ENCODE results near the gene SUPT16H.

The SUPT16H gene

DNA sequence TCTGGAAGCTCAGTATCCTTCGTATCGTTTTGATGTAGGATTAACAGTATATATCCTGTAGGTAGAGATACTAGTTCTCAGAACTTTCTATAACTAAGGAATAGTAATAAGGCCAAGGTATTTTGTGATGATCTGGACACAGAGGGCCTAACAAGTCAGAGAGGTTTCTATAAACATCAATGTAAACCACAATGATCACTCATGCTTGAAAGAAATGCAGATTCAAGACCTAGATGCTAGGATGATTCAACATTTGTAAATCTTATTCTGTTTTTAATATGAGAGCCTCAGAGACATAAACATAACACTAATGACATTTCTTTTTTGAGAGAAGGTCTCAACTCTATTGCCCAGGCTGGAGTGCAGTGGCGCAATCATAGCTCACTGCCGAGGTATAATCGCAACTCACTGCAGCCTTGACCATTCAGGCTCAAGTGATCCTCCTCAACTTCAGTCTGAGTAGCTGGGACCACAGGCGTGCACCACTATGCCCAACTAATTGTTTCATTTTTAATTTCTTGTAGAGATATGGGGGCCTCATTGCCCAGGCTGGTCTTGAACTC, 16.2 kb downstream of the SUPT16H start:
- no peak for TF ChIP-seq ZNF274 (IDR thresholded peaks at IDR 0.05; ENCODE audit: low read depth, low read length)
- no peak for TF ChIP-seq SUZ12 (IDR thresholded peaks at IDR 0.05; ENCODE audit: extremely low read depth, insufficient read depth, insufficient read length)
- TF ChIP-seq YY1 (IDR thresholded peaks at IDR 0.05; ENCODE audit: insufficient read depth, insufficient read length): no peak
- no peaks in the 10 kb centered on the region for H3K4me1 ChIP-seq (ENCODE audit: insufficient read depth, insufficient read length)
- peaks cover 89% of the 10 kb centered on the region for H3K36me3 ChIP-seq (ENCODE audit: insufficient read depth, insufficient read length, low read length)
- H3K4me3 ChIP-seq (ENCODE audit: insufficient read length, low read depth): no peak overlapping the region
- H3K9me3 ChIP-seq (ENCODE audit: insufficient read depth, low read length): no peaks in the 10 kb centered on the region
- DNase-seq (ENCODE audit: low read depth, low spot score): no peak
- H3K27me3 ChIP-seq (ENCODE audit: insufficient read depth, insufficient read length): no peaks in the 10 kb centered on the region
- no peak overlapping the region for H3K9ac ChIP-seq (ENCODE audit: insufficient read length, low read depth)

DNA sequence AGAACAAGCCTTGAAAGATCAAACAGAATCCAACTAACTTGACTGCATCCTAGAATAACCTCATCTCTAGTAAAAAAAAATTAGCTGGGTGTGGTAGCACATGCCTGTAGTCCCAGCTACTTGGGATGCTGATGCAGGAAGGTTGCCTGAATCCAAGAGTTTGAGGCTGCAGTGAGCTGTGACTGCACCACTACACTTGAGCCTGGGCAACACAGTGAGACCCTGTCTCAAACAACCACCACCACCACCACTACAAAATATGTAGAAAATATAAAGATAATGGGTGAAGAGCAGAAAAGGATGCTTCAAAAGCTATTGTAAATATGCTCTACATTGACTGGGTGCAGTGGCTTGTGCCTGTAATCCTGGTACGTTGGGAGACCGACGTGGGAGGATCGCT, 27.3 kb downstream of the SUPT16H start:
- no peaks in the 10 kb centered on the region for H3K9me3 ChIP-seq (ENCODE audit: insufficient read depth, low read length)
- no peak overlapping the region for H3K4me3 ChIP-seq (ENCODE audit: insufficient read length, low read depth)
- H3K27me3 ChIP-seq (ENCODE audit: insufficient read depth, insufficient read length): no peaks in the 10 kb centered on the region
- no peak for TF ChIP-seq YY1 (IDR thresholded peaks at IDR 0.05; ENCODE audit: insufficient read depth, insufficient read length)
- TF ChIP-seq SUZ12 (IDR thresholded peaks at IDR 0.05; ENCODE audit: extremely low read depth, insufficient read depth, insufficient read length): no peak
- no peak for TF ChIP-seq ZNF274 (IDR thresholded peaks at IDR 0.05; ENCODE audit: low read depth, low read length)
- no peak for DNase-seq (ENCODE audit: low read depth, low spot score)
- H3K9ac ChIP-seq (ENCODE audit: insufficient read length, low read depth): no peak overlapping the region
- H3K4me1 ChIP-seq (ENCODE audit: insufficient read depth, insufficient read length): no peaks in the 10 kb centered on the region
- H3K36me3 ChIP-seq (ENCODE audit: insufficient read depth, insufficient read length, low read length): peaks cover 87% of the 10 kb centered on the region

DNA sequence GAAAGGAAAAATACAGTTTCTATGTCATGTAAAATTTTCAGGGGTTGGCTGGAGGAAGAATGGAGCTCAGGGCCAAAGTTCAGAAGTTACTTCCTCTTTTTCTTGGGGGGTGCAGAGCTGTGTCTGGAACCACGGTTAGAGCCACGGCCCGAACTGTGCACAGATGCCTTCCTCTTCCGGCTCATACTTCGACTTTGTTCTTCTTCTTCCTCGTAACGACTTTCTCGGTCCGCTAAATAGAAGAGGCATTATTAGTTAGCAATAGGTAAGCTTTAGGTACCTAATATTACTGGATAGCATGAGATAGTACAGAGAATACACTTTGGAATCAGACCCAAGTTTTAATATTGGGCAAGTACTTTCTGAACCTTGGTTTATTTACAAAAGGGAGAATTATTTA, 31.2 kb downstream of the SUPT16H start:
- peaks cover 65% of the 10 kb centered on the region for H3K36me3 ChIP-seq (ENCODE audit: insufficient read depth, insufficient read length, low read length)
- H3K27me3 ChIP-seq (ENCODE audit: insufficient read depth, insufficient read length): no peaks in the 10 kb centered on the region
- H3K9me3 ChIP-seq (ENCODE audit: insufficient read depth, low read length): no peaks in the 10 kb centered on the region
- DNase-seq (ENCODE audit: low read depth, low spot score): no peak
- H3K9ac ChIP-seq (ENCODE audit: insufficient read length, low read depth): no peak overlapping the region
- H3K4me3 ChIP-seq (ENCODE audit: insufficient read length, low read depth): no peak overlapping the region
- TF ChIP-seq ZNF274 (IDR thresholded peaks at IDR 0.05; ENCODE audit: low read depth, low read length) (no peak), YY1 (IDR thresholded peaks at IDR 0.05; ENCODE audit: insufficient read depth, insufficient read length) (no peak), SUZ12 (IDR thresholded peaks at IDR 0.05; ENCODE audit: extremely low read depth, insufficient read depth, insufficient read length) (no peak)
- no peaks in the 10 kb centered on the region for H3K4me1 ChIP-seq (ENCODE audit: insufficient read depth, insufficient read length)

DNA sequence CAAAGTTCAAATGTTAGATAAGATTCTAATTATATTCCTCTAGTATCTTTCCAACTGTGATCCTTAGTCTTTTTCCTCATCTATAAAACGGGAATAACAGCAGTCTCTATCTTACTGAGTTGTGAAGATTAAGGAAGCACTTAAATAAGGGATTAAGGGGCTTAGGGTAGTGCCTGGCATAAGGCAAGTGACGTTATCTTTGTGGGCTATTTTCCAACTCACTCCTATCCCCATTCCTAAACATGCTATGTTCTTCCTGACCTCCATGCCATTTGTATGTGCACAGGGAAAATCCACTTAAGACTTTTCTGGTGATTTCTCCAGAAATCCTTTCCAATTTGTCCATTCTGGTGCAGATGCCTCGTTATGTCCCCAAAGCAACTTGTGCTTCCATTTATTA, 33.3 kb downstream of the SUPT16H start:
- Histone ChIP-seq H3K4me1 (ENCODE audit: insufficient read depth, insufficient read length) (no peaks in the 10 kb centered on the region), H3K4me3 (ENCODE audit: insufficient read length, low read depth) (no peak overlapping the region), H3K9ac (ENCODE audit: insufficient read length, low read depth) (no peak overlapping the region), H3K9me3 (ENCODE audit: insufficient read depth, low read length) (no peaks in the 10 kb centered on the region), H3K36me3 (ENCODE audit: insufficient read depth, insufficient read length, low read length) (peaks cover 45% of the 10 kb centered on the region), H3K27me3 (ENCODE audit: insufficient read depth, insufficient read length) (no peaks in the 10 kb centered on the region)
- no peak for TF ChIP-seq ZNF274 (IDR thresholded peaks at IDR 0.05; ENCODE audit: low read depth, low read length)
- no peak for TF ChIP-seq YY1 (IDR thresholded peaks at IDR 0.05; ENCODE audit: insufficient read depth, insufficient read length)
- no peak for TF ChIP-seq SUZ12 (IDR thresholded peaks at IDR 0.05; ENCODE audit: extremely low read depth, insufficient read depth, insufficient read length)
- no peak for DNase-seq (ENCODE audit: low read depth, low spot score)

DNA sequence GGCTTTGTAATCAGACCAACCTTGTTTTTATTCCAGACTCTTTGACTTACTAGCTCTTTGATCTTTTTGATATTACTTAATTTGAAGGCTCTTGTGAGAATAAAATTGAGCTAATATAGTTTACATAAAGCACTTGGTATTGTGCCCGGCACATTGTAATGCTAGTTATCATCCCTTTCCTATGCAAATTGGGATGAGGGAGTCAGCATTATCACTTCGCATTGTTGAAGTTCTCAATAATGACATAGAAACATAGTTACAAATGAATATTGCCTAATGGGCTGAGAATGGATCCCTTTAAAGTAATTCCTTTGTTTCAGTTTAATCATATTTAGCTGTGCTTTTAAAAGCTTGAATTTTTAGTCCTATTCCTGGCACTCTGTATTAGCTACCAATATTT, 36.6 kb downstream of the SUPT16H start:
- TF ChIP-seq SUZ12 (IDR thresholded peaks at IDR 0.05; ENCODE audit: extremely low read depth, insufficient read depth, insufficient read length): no peak
- TF ChIP-seq YY1 (IDR thresholded peaks at IDR 0.05; ENCODE audit: insufficient read depth, insufficient read length): no peak
- TF ChIP-seq ZNF274 (IDR thresholded peaks at IDR 0.05; ENCODE audit: low read depth, low read length): no peak
- Histone ChIP-seq H3K9me3 (ENCODE audit: insufficient read depth, low read length) (no peaks in the 10 kb centered on the region), H3K4me3 (ENCODE audit: insufficient read length, low read depth) (no peak overlapping the region), H3K36me3 (ENCODE audit: insufficient read depth, insufficient read length, low read length) (peaks cover 19% of the 10 kb centered on the region), H3K4me1 (ENCODE audit: insufficient read depth, insufficient read length) (no peaks in the 10 kb centered on the region), H3K9ac (ENCODE audit: insufficient read length, low read depth) (no peak overlapping the region), H3K27me3 (ENCODE audit: insufficient read depth, insufficient read length) (no peaks in the 10 kb centered on the region)
- DNase-seq (ENCODE audit: low read depth, low spot score): no peak

DNA sequence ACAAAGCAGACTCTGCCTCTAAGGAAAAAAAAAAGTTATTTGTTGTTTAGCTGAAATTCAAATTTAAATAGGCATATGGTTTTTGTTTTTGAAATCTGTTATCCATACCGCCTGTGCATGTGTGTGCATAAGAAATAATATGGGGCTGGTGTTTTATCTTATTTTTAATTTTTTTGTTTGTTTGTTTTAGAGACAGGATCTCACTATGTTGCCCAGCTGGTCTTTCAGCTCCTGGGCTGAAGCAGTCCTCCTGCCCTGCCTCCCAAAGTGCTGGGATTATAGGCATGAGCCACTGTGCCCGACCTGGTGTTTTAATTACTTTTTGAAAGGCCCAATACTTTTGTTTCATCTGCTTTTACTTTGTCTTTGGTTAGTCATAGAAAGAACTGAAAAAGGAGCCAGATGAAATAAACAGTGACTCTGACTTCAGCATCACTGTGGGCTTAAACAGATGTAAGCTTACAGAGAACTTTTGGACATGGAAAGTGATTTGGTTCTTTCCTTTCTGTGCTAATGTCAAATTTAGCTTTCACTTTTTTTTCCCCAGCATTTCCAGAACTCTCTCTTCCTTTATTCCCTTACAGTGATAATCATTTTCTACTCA, 37.2 kb downstream of the SUPT16H start:
- H3K36me3 ChIP-seq (ENCODE audit: insufficient read depth, insufficient read length, low read length): peaks cover 13% of the 10 kb centered on the region
- TF ChIP-seq SUZ12 (IDR thresholded peaks at IDR 0.05; ENCODE audit: extremely low read depth, insufficient read depth, insufficient read length) (no peak), YY1 (IDR thresholded peaks at IDR 0.05; ENCODE audit: insufficient read depth, insufficient read length) (no peak), ZNF274 (IDR thresholded peaks at IDR 0.05; ENCODE audit: low read depth, low read length) (no peak)
- H3K4me1 ChIP-seq (ENCODE audit: insufficient read depth, insufficient read length): no peaks in the 10 kb centered on the region
- H3K4me3 ChIP-seq (ENCODE audit: insufficient read length, low read depth): no peak overlapping the region
- no peak overlapping the region for H3K9ac ChIP-seq (ENCODE audit: insufficient read length, low read depth)
- no peaks in the 10 kb centered on the region for H3K9me3 ChIP-seq (ENCODE audit: insufficient read depth, low read length)
- DNase-seq (ENCODE audit: low read depth, low spot score): no peak
- no peaks in the 10 kb centered on the region for H3K27me3 ChIP-seq (ENCODE audit: insufficient read depth, insufficient read length)

DNA sequence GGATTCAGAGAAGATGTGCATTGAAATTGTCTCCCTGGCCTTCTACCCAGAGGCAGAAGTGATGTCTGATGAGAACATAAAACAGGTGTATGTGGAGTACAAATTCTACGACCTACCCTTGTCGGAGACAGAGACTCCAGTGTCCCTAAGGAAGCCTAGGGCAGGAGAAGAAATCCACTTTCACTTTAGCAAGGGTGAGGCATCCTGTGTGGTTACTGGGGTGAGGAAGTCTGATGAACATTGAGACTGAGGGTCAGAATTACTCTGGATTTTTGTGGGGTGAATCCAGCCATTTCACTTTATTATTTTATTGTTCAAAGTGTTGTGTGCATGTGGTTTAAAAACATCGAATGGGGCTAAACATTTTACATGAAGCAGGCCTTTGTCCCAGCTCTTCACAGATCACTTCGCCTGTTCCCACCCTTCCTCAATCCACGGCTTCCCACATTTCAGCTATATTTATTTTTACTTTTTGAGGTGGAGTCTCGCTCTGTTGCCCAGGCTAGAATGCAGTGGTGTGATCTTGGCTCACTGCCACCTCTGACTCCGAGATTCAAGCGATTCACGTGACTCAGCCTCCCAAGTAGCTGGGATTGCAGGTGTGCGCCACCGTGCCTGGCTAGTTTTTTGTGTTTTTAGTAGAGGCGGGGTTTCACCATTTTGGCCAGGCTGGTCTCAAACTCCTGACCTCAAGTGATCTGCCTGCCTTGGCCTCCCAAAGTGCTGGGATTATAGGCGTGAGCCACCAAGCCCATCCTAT, 40.6 kb downstream of the SUPT16H start:
- H3K9me3 ChIP-seq (ENCODE audit: insufficient read depth, low read length): no peaks in the 10 kb centered on the region

More for the DNA sequence above, 40.6 kb downstream of the SUPT16H start:
- Histone ChIP-seq H3K4me3 (ENCODE audit: insufficient read length, low read depth) (no peak overlapping the region), H3K27me3 (ENCODE audit: insufficient read depth, insufficient read length) (no peaks in the 10 kb centered on the region), H3K4me1 (ENCODE audit: insufficient read depth, insufficient read length) (no peaks in the 10 kb centered on the region), H3K9ac (ENCODE audit: insufficient read length, low read depth) (no peak overlapping the region), H3K36me3 (ENCODE audit: insufficient read depth, insufficient read length, low read length) (no peaks in the 10 kb centered on the region)
- TF ChIP-seq ZNF274 (IDR thresholded peaks at IDR 0.05; ENCODE audit: low read depth, low read length) (no peak), SUZ12 (IDR thresholded peaks at IDR 0.05; ENCODE audit: extremely low read depth, insufficient read depth, insufficient read length) (no peak), YY1 (IDR thresholded peaks at IDR 0.05; ENCODE audit: insufficient read depth, insufficient read length) (no peak)
- no peak for DNase-seq (ENCODE audit: low read depth, low spot score)
